Activated CD8-positive, alpha-beta memory T cell treated with anti-CD3 and anti-CD28 coated beads, Interleukin-2, amount 50 U/mL, for 1 hour (primary cell): ENCODE results near the gene CELF4.

Experiments used
- DNase-seq: peaks from one replicate; pipeline ENCODE4 v3.0.0-alpha.2; 2020; ENCODE audit errors: extremely low read depth

CELF4 gene

GRCh38 chr18:37258131-37258530, 307.5 kb downstream of the CELF4 start:
- no peak for DNase-seq

GRCh38 chr18:37254973-37255372, 310.6 kb downstream of the CELF4 start:
- DNase-seq, result no peak

- no peak for DNase-seq
These were observed 311.3 kb downstream of the CELF4 start for GRCh38 chr18:37254236-37254754.

GRCh38 chr18:37253394-37254235, 312.0 kb downstream of the CELF4 start:
- DNase-seq, result no peak

GRCh38 chr18:37252854-37253393, 312.7 kb downstream of the CELF4 start:
- DNase-seq, result no peak

GRCh38 chr18:37252342-37252741, 313.3 kb downstream of the CELF4 start:
- DNase-seq, result no peak

- no peak for DNase-seq
These were observed 313.9 kb downstream of the CELF4 start for GRCh38 chr18:37251679-37252078.

GRCh38 chr18:37249895-37250618, 315.5 kb downstream of the CELF4 start:
- DNase-seq, result no peak

GRCh38 chr18:37249171-37249886, 316.3 kb downstream of the CELF4 start:
- no peak for DNase-seq

- no peak for DNase-seq
These were observed 317.3 kb downstream of the CELF4 start for GRCh38 chr18:37248281-37248680.

GRCh38 chr18:37247497-37248161, 318.0 kb downstream of the CELF4 start:
- no peak for DNase-seq

- no peak for DNase-seq
These were observed 318.7 kb downstream of the CELF4 start for GRCh38 chr18:37246779-37247340.

GRCh38 chr18:37244618-37245017, 321.0 kb downstream of the CELF4 start:
- no peak for DNase-seq

- no peak for DNase-seq
These were observed 321.9 kb downstream of the CELF4 start for GRCh38 chr18:37243741-37244140.

- no peak for DNase-seq
These were observed 322.6 kb downstream of the CELF4 start for GRCh38 chr18:37242826-37243560.

- no peak for DNase-seq
These were observed 323.5 kb downstream of the CELF4 start for GRCh38 chr18:37242091-37242490.

GRCh38 chr18:37238282-37239108, 327.1 kb downstream of the CELF4 start:
- no peak for DNase-seq

GRCh38 chr18:37235583-37235982, 330.0 kb downstream of the CELF4 start:
- no peak for DNase-seq

- DNase-seq, result no peak
These were observed 334.3 kb downstream of the CELF4 start for GRCh38 chr18:37231251-37231650.
